Body of pancreas (tissue), 4 donors: ENCODE results near the gene SETD2. TPM values are rescaled to one million over a fixed set of nuclear protein-coding genes. Genes with fewer than 3 reads are reported as not detected.

Experiments used
- ATAC-seq: fragments of 150-250 bp; one replicate; pipeline ENCODE4 v1.9.1; 2016
- DNase-seq, 4 donors: peaks; one replicate each; pipeline ENCODE4 v3.0.0-alpha.2; 2019
- H3K27ac ChIP-seq, 4 donors: fragments of 200-600 bp; sonication (generic); 1 replicate in 3 of 4; 2 replicates in 1 of 4; pipeline versions ENCODE4 v1.5.1 to v1.6.1; 2016 to 2019; ENCODE audit warnings: mild to moderate bottlenecking in 1 of 4, mixed read lengths in 1 of 4, moderate library complexity in 1 of 4
- H3K27me3 ChIP-seq, 2 donors: fragments of 200-600 bp; sonication (generic); one replicate each; pipeline ENCODE4 v1.6.0; 2016; ENCODE audit warnings: mild to moderate bottlenecking in 1 of 2
- H3K36me3 ChIP-seq, 2 donors: fragments of 200-600 bp; sonication (generic); replicated peaks in 1 of 2; 2 replicates each; pipeline ENCODE4 v1.5.1; 2016; ENCODE audit warnings: low read depth in 2 of 2; ENCODE audit not compliant: insufficient read depth in 1 of 2
- H3K4me1 ChIP-seq: fragments of 200-600 bp; sonication (generic); one replicate; pipeline ENCODE4 v1.6.0; 2016
- H3K4me3 ChIP-seq, 2 donors: fragments of 200-600 bp; sonication (generic); 1 replicate in 1 of 2; 2 replicates in 1 of 2; pipeline ENCODE4 v1.5.1; 2016 to 2019
- H3K9me3 ChIP-seq, 3 donors: fragments of 200-600 bp; sonication (generic); 1 replicate in 2 of 3; 2 replicates in 1 of 3; pipeline ENCODE4 v1.5.1; 2016
- POLR2A ChIP-seq, 3 donors: fragments of 450-650 bp; IDR thresholded peaks; one replicate each; pipeline ENCODE4 v1.6.1; 2016; ENCODE audit warnings: antibody characterized with exemption in 3 of 3, mild to moderate bottlenecking in 2 of 3
- WGBS, 2 donors: methylation state at CpG; one replicate each; pipeline ENCODE4 v1.1.5; 2017; 5-methylcytosine and 5-hydroxymethylcytosine counted together
- intact Hi-C: fragments of 100-400 bp; cut with DNase I; formaldehyde crosslinking; loops from one replicate; pipeline ENCODE4 v1.15.1; 2023
- total RNA-seq, 2 donors: library from RNA; depleted of rRNA; stranded (reverse); fragments of >200 nt; gene quantifications; one replicate each; pipeline ENCODE4 v1.1.0, GENCODE V29; 2016
- TF ChIP-seq, protein P1 (sequence below), 7 experiments: fragments of 450-650 bp in 4 of 7; fragments of 200-600 bp in 3 of 7; sonication (generic) in 3 of 7; IDR thresholded peaks; one replicate each; pipeline ENCODE4 v1.5.1; 2016 to 2019; ENCODE audit warnings: antibody characterized with exemption in 7 of 7

The SETD2 gene
- total RNA-seq, 2 donors from 2014 or later: 49.5 to 70.2 TPM

GRCh38 chr3:46988616-46989015 is 175.3 kb downstream of the SETD2 start:
- no peak for DNase-seq

GRCh38 chr3:46987743-46988401 is 176.0 kb downstream of the SETD2 start:
- no peak overlapping the region for H3K4me3 ChIP-seq
- DNase-seq (peak in 2 of 4 donors; percentile 38 to 64), ATAC-seq (peak; percentile 33)
- no peaks in the 10 kb centered on the region for H3K27me3 ChIP-seq
- no peak for TF ChIP-seq POLR2A (IDR thresholded peaks at IDR 0.05)
- TF ChIP-seq, protein P1, sequence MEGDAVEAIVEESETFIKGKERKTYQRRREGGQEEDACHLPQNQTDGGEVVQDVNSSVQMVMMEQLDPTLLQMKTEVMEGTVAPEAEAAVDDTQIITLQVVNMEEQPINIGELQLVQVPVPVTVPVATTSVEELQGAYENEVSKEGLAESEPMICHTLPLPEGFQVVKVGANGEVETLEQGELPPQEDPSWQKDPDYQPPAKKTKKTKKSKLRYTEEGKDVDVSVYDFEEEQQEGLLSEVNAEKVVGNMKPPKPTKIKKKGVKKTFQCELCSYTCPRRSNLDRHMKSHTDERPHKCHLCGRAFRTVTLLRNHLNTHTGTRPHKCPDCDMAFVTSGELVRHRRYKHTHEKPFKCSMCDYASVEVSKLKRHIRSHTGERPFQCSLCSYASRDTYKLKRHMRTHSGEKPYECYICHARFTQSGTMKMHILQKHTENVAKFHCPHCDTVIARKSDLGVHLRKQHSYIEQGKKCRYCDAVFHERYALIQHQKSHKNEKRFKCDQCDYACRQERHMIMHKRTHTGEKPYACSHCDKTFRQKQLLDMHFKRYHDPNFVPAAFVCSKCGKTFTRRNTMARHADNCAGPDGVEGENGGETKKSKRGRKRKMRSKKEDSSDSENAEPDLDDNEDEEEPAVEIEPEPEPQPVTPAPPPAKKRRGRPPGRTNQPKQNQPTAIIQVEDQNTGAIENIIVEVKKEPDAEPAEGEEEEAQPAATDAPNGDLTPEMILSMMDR (IDR thresholded peaks at IDR 0.05): no peak
- WGBS, 2 donors: 67 to 79% methylated on average over 16 of the region's 16 CpGs
- intact Hi-C loops: no loop called here
- H3K36me3 ChIP-seq: no peaks in the 10 kb centered on the region
- H3K4me1 ChIP-seq: peaks cover 35% of the 10 kb centered on the region
- peak overlapping the region in 2 of 4 donors; percentile 31 to 41 for H3K27ac ChIP-seq
- no peaks in the 10 kb centered on the region for H3K9me3 ChIP-seq

More at GRCh38 chr3:46988616-46989015, 175.3 kb downstream of the SETD2 start:
- ATAC-seq: no peak
- Histone ChIP-seq H3K4me1 (peaks cover 33% of the 10 kb centered on the region), H3K4me3 (no peak overlapping the region), H3K27me3 (no peaks in the 10 kb centered on the region), H3K9me3 (no peaks in the 10 kb centered on the region), H3K27ac (no peak overlapping the region), H3K36me3 (no peaks in the 10 kb centered on the region)
- intact Hi-C loops: no loop called here
- no peak for TF ChIP-seq POLR2A (IDR thresholded peaks at IDR 0.05)
- TF ChIP-seq, protein P1 (IDR thresholded peaks at IDR 0.05): no peak
- WGBS, 2 donors: 82 to 100% methylated on average over 2 to 4 of the region's 4 CpGs

GRCh38 chr3:46987319-46987742 is 176.6 kb downstream of the SETD2 start:
- ATAC-seq (no peak), DNase-seq (no peak)
- no peaks in the 10 kb centered on the region for H3K9me3 ChIP-seq
- 77 to 86% methylated on average over 9 of the region's 9 CpGs for WGBS, 2 donors
- H3K27ac ChIP-seq: peak overlapping the region in 1 of 4 donors; percentile 41
- H3K4me3 ChIP-seq: no peak overlapping the region
- H3K4me1 ChIP-seq: peaks cover 41% of the 10 kb centered on the region
- no peaks in the 10 kb centered on the region for H3K36me3 ChIP-seq
- TF ChIP-seq, protein P1 (IDR thresholded peaks at IDR 0.05): no peak
- no peak for TF ChIP-seq POLR2A (IDR thresholded peaks at IDR 0.05)
- H3K27me3 ChIP-seq: no peaks in the 10 kb centered on the region
- intact Hi-C loops: no loop called here

GRCh38 chr3:46986782-46987310 is 177.1 kb downstream of the SETD2 start:
- Histone ChIP-seq H3K4me1 (peaks cover 46% of the 10 kb centered on the region), H3K27me3 (no peaks in the 10 kb centered on the region), H3K4me3 (no peak overlapping the region), H3K9me3 (no peaks in the 10 kb centered on the region), H3K36me3 (no peaks in the 10 kb centered on the region), H3K27ac (peak overlapping the region in 1 of 4 donors; percentile 41)
- DNase-seq (no peak), ATAC-seq (no peak)
- TF ChIP-seq POLR2A (IDR thresholded peaks at IDR 0.05): no peak
- TF ChIP-seq, protein P1 (IDR thresholded peaks at IDR 0.05): no peak
- intact Hi-C loops: no loop called here
- WGBS, 2 donors: 77 to 84% methylated on average over 3 of the region's 3 CpGs
